ENCODE data around the gene SCN10A. TPM values are rescaled to one million over a fixed set of nuclear protein-coding genes. Genes with fewer than 3 reads are reported as not detected.

Gene SCN10A
- total and polyA plus RNA-seq, 2 experiments from 2014 or later: 0.03 TPM; not detected in 1

DNA sequence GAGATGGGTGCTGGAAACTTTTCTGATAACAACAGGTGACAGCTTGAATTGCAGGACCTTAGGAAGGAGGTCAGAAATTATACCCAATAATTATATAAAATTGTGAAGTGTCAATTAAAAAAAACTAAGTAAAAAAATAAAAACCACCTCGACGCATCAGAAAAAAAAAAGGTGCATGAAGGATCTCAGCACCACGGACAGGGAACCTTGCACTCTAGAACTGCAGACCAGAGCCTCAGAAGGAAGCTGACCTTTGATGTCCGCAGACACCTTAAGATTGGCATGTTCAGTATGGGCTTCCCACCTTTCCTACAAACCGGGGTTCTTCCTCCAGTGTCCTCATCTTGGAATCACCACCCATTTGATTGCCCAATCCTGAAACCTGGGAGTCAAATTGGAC lies 60.9 kb downstream of the SCN10A start:
- Mint-ChIP-seq H3K27me3 (ENCODE audit: insufficient read depth, low read depth, poor library complexity) (peaks cover 9% of the 10 kb centered on the region), H3K36me3 (ENCODE audit: low read depth) (no peaks in the 10 kb centered on the region), H3K9me3 (peaks cover 2% of the 10 kb centered on the region; the same call in 1 of the 3 replicates), H3K4me3 (no peak overlapping the region), H3K27ac (no peak overlapping the region), H3K4me1 (no peaks in the 10 kb centered on the region)
- Histone ChIP-seq H2AFZ (no peak overlapping the region), H3K27me3 (ENCODE audit: insufficient read depth) (no peaks in the 10 kb centered on the region), H3K9me2 (ENCODE audit: insufficient read depth) (no peaks in the 10 kb centered on the region), H3K36me3 (ENCODE audit: insufficient read depth) (no peaks in the 10 kb centered on the region), H4K20me1 (replicated peaks; ENCODE audit: insufficient read depth) (no peaks in the 10 kb centered on the region), H3K4me3 (no peak overlapping the region), H3K27ac (ENCODE audit: low read depth) (no peak overlapping the region), H3K79me2 (replicated peaks; ENCODE audit: insufficient read depth) (no peaks in the 10 kb centered on the region), H3K4me1 (ENCODE audit: insufficient read depth) (no peaks in the 10 kb centered on the region), H3F3A (replicated peaks; ENCODE audit: low read depth) (no peaks in the 10 kb centered on the region), H3K4me2 (no peak overlapping the region)
- peak; percentile 54 for ATAC-seq
- peak; percentile 55 for DNase-seq (ENCODE audit: low spot score)
- TF ChIP-seq, protein P1, sequence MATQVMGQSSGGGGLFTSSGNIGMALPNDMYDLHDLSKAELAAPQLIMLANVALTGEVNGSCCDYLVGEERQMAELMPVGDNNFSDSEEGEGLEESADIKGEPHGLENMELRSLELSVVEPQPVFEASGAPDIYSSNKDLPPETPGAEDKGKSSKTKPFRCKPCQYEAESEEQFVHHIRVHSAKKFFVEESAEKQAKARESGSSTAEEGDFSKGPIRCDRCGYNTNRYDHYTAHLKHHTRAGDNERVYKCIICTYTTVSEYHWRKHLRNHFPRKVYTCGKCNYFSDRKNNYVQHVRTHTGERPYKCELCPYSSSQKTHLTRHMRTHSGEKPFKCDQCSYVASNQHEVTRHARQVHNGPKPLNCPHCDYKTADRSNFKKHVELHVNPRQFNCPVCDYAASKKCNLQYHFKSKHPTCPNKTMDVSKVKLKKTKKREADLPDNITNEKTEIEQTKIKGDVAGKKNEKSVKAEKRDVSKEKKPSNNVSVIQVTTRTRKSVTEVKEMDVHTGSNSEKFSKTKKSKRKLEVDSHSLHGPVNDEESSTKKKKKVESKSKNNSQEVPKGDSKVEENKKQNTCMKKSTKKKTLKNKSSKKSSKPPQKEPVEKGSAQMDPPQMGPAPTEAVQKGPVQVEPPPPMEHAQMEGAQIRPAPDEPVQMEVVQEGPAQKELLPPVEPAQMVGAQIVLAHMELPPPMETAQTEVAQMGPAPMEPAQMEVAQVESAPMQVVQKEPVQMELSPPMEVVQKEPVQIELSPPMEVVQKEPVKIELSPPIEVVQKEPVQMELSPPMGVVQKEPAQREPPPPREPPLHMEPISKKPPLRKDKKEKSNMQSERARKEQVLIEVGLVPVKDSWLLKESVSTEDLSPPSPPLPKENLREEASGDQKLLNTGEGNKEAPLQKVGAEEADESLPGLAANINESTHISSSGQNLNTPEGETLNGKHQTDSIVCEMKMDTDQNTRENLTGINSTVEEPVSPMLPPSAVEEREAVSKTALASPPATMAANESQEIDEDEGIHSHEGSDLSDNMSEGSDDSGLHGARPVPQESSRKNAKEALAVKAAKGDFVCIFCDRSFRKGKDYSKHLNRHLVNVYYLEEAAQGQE (IDR thresholded peaks at IDR 0.05; ENCODE audit: unreplicated experiment): peak; percentile 78
- TF ChIP-seq STAT1 (IDR thresholded peaks at IDR 0.05; ENCODE audit: unreplicated experiment): no peak

DNA sequence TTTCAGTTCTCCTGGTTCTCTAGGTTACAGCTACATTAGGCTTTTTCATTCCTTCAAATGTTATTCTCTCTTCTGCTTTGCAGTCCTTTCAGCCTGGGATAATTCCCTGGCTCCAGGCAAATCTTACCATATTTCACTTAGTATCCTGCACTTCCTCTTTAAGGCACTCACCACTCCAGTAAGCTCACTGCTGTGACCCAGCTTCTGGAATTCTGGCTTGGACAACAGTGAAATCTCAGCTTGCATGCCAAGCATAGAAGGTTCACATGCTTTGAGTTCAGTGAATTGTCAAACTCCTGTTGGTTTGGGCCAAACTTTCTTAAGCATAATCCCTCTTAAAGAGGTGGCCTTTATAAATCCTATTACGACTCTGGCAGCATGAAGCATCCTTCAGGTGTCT lies 69.4 kb downstream of the SCN10A start:
- Histone ChIP-seq H3F3A (replicated peaks; ENCODE audit: low read depth) (no peaks in the 10 kb centered on the region), H3K36me3 (ENCODE audit: insufficient read depth) (no peaks in the 10 kb centered on the region), H3K9me2 (ENCODE audit: insufficient read depth) (no peaks in the 10 kb centered on the region), H4K20me1 (replicated peaks; ENCODE audit: insufficient read depth) (0 out of 2 replicates have a peak, but pooled peaks cover 3% of the 10 kb centered on the region), H3K27ac (ENCODE audit: low read depth) (no peak overlapping the region), H3K4me3 (no peak overlapping the region), H2AFZ (no peak overlapping the region), H3K4me1 (ENCODE audit: insufficient read depth) (no peaks in the 10 kb centered on the region), H3K4me2 (no peak overlapping the region), H3K27me3 (ENCODE audit: insufficient read depth) (no peaks in the 10 kb centered on the region), H3K79me2 (replicated peaks; ENCODE audit: insufficient read depth) (no peaks in the 10 kb centered on the region)
- ATAC-seq: no peak
- Mint-ChIP-seq H3K27me3 (ENCODE audit: insufficient read depth, low read depth, poor library complexity) (no peaks in the 10 kb centered on the region), H3K27ac (no peak overlapping the region), H3K4me1 (no peaks in the 10 kb centered on the region), H3K4me3 (no peak overlapping the region), H3K9me3 (no peaks in the 10 kb centered on the region), H3K36me3 (ENCODE audit: low read depth) (no peaks in the 10 kb centered on the region)
- TF ChIP-seq ZNF331 (CRISPR knock-in tag; IDR thresholded peaks at IDR 0.05; ENCODE audit: low read depth): no peak
- no peak for TF ChIP-seq JUNB (IDR thresholded peaks at IDR 0.05; ENCODE audit: unreplicated experiment)
- no peak for TF ChIP-seq CREB1 (CRISPR knock-in tag; IDR thresholded peaks at IDR 0.05; ENCODE audit: low read depth)
- no peak for TF ChIP-seq POLR2AphosphoS5 (IDR thresholded peaks at IDR 0.05; ENCODE audit: low read depth)
- TF ChIP-seq STAT1 (IDR thresholded peaks at IDR 0.05; ENCODE audit: unreplicated experiment): no peak
- no peak for TF ChIP-seq EZH2 (IDR thresholded peaks at IDR 0.05; ENCODE audit: low read depth, unreplicated experiment)
- TF ChIP-seq NANOG (IDR thresholded peaks at IDR 0.05; ENCODE audit: borderline replicate concordance): no peak
- TF ChIP-seq, protein P1 (IDR thresholded peaks at IDR 0.05; ENCODE audit: unreplicated experiment): no peak
- TF ChIP-seq, protein P2, sequence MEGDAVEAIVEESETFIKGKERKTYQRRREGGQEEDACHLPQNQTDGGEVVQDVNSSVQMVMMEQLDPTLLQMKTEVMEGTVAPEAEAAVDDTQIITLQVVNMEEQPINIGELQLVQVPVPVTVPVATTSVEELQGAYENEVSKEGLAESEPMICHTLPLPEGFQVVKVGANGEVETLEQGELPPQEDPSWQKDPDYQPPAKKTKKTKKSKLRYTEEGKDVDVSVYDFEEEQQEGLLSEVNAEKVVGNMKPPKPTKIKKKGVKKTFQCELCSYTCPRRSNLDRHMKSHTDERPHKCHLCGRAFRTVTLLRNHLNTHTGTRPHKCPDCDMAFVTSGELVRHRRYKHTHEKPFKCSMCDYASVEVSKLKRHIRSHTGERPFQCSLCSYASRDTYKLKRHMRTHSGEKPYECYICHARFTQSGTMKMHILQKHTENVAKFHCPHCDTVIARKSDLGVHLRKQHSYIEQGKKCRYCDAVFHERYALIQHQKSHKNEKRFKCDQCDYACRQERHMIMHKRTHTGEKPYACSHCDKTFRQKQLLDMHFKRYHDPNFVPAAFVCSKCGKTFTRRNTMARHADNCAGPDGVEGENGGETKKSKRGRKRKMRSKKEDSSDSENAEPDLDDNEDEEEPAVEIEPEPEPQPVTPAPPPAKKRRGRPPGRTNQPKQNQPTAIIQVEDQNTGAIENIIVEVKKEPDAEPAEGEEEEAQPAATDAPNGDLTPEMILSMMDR (conservative IDR thresholded peaks at IDR 0.05; ENCODE audit: low read depth in 2 of 2): no peak
- no peak for TF ChIP-seq ZNF114 (CRISPR knock-in tag; IDR thresholded peaks at IDR 0.05)
- DNase-seq (ENCODE audit: low spot score): no peak
